Suprapubic skin (tissue), 3 donors: Measurements from ENCODE around the gene CCL16.

Source experiments
- CTCF ChIP-seq, 2 donors: fragments of 200-600 bp in 1 of 2; fragments of 450-650 bp in 1 of 2; sonication (generic) in 1 of 2; IDR thresholded peaks; one replicate each; pipeline ENCODE4 v1.5.1; 2016 to 2019; ENCODE audit warnings: antibody characterized with exemption in 2 of 2, mild to moderate bottlenecking in 1 of 2, moderate library complexity in 1 of 2
- EP300 ChIP-seq: sonication (generic); formaldehyde crosslinking; IDR thresholded peaks from one replicate; pipeline ENCODE4 v1.6.1; 2017; ENCODE audit warnings: antibody characterized with exemption

GRCh38 chr17:35953720-35954119 is 27.6 kb downstream of the CCL16 start:
- TF ChIP-seq CTCF (IDR thresholded peaks at IDR 0.05) (no peak), EP300 (no peak)
